ENCODE data around the gene GPR171. TPM values are rescaled to one million over a fixed set of nuclear protein-coding genes. Genes with fewer than 3 reads are reported as not detected.

GPR171 gene
- total and polyA plus RNA-seq, 2 of the 13 experiments (the other 11 are each of a cell fraction or from before 2014, with no cell fraction given): not detected

DNA sequence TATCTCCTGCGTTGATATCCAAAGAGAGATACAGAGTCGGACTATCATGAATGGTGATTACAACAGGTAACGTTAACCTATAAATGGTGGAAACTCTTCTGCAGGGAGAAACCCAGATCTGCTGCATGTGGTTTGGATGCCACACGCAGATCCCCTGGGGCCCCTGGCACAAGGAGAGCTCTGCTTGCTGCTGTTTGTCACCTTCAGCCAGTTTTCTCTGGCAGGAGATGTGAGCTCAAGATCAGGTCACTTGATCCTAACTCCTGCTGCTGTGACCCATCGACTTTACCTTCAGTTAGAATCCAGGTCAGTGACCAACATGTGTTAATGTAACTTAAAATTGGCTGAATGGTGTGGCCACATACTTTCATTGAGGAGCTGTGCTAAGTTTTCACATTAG, 23.8 kb upstream of the GPR171 start:
- H4K20me1 ChIP-seq (ENCODE audit: insufficient read depth, low read length): no peaks in the 10 kb centered on the region
- no peak overlapping the region for H3K4me3 ChIP-seq (replicated peaks in 1 of 3; ENCODE audit: insufficient read depth in 1 of 3, low read depth in 2 of 3, low read length in 3 of 3)
- ATAC-seq: no peak
- intact Hi-C loops (cut with micrococcal nuclease; ENCODE audit: unreplicated experiment): loop anchor here (1.0 kb wide), 5 partner anchors 29 to 612 kb away; no protein-coding TSS in a partner anchor
- no peaks in the 10 kb centered on the region for H3K79me2 ChIP-seq (ENCODE audit: insufficient read depth, low read length)
- H2AFZ ChIP-seq (ENCODE audit: low read length): no peak overlapping the region
- in situ Hi-C loops (cut with HindIII; ENCODE audit: extremely low pct_ligation_motif_present, low pct_unique_long_range_greater_than_20kb): loop anchor here (5.0 kb wide), 2 partner anchors 55 kb away; no protein-coding TSS in a partner anchor
- no peaks in the 10 kb centered on the region for H3K36me3 ChIP-seq (replicated peaks in 1 of 2; ENCODE audit: control insufficient read depth in 1 of 2, insufficient read depth in 2 of 2, low read length in 2 of 2)
- peaks cover 34% of the 10 kb centered on the region for H3K4me1 ChIP-seq (ENCODE audit: insufficient read depth, low read length)
- H3K27me3 ChIP-seq (ENCODE audit: control insufficient read depth in 1 of 2, insufficient read depth in 2 of 2, low read length in 2 of 2): no peaks in the 10 kb centered on the region; a peak in 1 of 5 replicates
- WGBS (ENCODE audit: low lambda C conversion rate): 94% methylated on average over 4 of the region's 5 CpGs
- H3K9ac ChIP-seq (ENCODE audit: insufficient read depth, low read depth, low read length): no peak overlapping the region
- POLR2A ChIA-PET: interaction anchor here (1.5 kb wide), 1 partner anchor 29 kb away, joined by 7 read pairs; no protein-coding TSS in a partner anchor
- BruUV-seq (replicated peaks): no TSS peak
- CTCF ChIA-PET (ENCODE audit: low intra/inter-chr PET ratio, low total read pairs): interaction anchor here (1.4 to 3.2 kb wide), 4 partner anchors 56 to 101 kb away, joined by 3 to 29 read pairs (median 8); no protein-coding TSS in a partner anchor
- no peak overlapping the region for H3K27ac ChIP-seq (ENCODE audit: extremely low read length, insufficient read depth, low read length)
- FAIRE-seq: no peak
- DNase-seq (ENCODE audit: low spot score): no peak
- H3K9me3 ChIP-seq (ENCODE audit: low read length): no peaks in the 10 kb centered on the region; the same call in 1 of the 2 replicates
- no peak overlapping the region for H3K4me2 ChIP-seq (ENCODE audit: low read depth, low read length)
- TF ChIP-seq IRX3 (CRISPR knock-in tag; IDR thresholded peaks at IDR 0.05; ENCODE audit: borderline replicate concordance, low read depth) (no peak), KDM1A (CRISPR knock-in tag; IDR thresholded peaks at IDR 0.05) (no peak), SOX5 (CRISPR knock-in tag; IDR thresholded peaks at IDR 0.05; ENCODE audit: borderline replicate concordance) (no peak), ZNF12 (CRISPR knock-in tag; IDR thresholded peaks at IDR 0.05) (no peak), ZNF879 (CRISPR knock-in tag; IDR thresholded peaks at IDR 0.05) (no peak), ERF (CRISPR knock-in tag; IDR thresholded peaks at IDR 0.05) (no peak), SNAPC2 (CRISPR knock-in tag; IDR thresholded peaks at IDR 0.05) (no peak), ISX (CRISPR knock-in tag; conservative IDR thresholded peaks at IDR 0.05) (no peak), ZNF20 (CRISPR knock-in tag; IDR thresholded peaks at IDR 0.05) (no peak), ZBTB21 (CRISPR knock-in tag; IDR thresholded peaks at IDR 0.05) (no peak), TOPORS (CRISPR knock-in tag; IDR thresholded peaks at IDR 0.05) (no peak), HCFC1 (IDR thresholded peaks at IDR 0.05; ENCODE audit: low read depth, low read length) (no peak)
- TF ChIP-seq, protein P1, sequence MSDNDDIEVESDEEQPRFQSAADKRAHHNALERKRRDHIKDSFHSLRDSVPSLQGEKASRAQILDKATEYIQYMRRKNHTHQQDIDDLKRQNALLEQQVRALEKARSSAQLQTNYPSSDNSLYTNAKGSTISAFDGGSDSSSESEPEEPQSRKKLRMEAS (IDR thresholded peaks at IDR 0.05): no peak
- TF ChIP-seq, protein P2, sequence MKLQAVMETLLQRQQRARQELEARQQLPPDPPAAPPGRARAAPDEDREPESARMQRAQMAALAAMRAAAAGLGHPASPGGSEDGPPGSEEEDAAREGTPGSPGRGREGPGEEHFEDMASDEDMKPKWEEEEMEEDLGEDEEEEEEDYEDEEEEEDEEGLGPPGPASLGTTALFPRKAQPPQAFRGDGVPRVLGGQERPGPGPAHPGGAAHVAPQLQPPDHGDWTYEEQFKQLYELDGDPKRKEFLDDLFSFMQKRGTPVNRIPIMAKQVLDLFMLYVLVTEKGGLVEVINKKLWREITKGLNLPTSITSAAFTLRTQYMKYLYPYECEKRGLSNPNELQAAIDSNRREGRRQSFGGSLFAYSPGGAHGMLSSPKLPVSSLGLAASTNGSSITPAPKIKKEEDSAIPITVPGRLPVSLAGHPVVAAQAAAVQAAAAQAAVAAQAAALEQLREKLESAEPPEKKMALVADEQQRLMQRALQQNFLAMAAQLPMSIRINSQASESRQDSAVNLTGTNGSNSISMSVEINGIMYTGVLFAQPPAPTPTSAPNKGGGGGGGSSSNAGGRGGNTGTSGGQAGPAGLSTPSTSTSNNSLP (IDR thresholded peaks at IDR 0.05; ENCODE audit: low read depth, low read length): no peak
- TF ChIP-seq, protein P3, sequence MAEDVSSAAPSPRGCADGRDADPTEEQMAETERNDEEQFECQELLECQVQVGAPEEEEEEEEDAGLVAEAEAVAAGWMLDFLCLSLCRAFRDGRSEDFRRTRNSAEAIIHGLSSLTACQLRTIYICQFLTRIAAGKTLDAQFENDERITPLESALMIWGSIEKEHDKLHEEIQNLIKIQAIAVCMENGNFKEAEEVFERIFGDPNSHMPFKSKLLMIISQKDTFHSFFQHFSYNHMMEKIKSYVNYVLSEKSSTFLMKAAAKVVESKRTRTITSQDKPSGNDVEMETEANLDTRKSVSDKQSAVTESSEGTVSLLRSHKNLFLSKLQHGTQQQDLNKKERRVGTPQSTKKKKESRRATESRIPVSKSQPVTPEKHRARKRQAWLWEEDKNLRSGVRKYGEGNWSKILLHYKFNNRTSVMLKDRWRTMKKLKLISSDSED (CRISPR knock-in tag; IDR thresholded peaks at IDR 0.05): no peak
- TF ChIP-seq, protein P4, sequence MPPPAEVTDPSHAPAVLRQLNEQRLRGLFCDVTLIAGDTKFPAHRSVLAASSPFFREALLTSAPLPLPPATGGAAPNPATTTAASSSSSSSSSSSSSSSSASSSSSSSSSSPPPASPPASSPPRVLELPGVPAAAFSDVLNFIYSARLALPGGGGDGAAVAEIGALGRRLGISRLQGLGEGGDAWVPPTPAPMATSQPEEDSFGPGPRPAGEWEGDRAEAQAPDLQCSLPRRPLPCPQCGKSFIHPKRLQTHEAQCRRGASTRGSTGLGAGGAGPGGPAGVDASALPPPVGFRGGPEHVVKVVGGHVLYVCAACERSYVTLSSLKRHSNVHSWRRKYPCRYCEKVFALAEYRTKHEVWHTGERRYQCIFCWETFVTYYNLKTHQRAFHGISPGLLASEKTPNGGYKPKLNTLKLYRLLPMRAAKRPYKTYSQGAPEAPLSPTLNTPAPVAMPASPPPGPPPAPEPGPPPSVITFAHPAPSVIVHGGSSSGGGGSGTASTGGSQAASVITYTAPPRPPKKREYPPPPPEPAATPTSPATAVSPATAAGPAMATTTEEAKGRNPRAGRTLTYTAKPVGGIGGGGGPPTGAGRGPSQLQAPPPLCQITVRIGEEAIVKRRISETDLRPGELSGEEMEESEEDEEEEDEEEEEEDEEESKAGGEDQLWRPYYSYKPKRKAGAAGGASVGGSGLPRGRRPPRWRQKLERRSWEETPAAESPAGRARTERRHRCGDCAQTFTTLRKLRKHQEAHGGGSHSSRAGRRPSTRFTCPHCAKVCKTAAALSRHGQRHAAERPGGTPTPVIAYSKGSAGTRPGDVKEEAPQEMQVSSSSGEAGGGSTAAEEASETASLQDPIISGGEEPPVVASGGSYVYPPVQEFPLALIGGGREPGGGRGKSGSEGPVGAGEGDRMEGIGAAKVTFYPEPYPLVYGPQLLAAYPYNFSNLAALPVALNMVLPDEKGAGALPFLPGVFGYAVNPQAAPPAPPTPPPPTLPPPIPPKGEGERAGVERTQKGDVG (CRISPR knock-in tag; IDR thresholded peaks at IDR 0.05; ENCODE audit: borderline replicate concordance): no peak
- TF ChIP-seq, protein P5, sequence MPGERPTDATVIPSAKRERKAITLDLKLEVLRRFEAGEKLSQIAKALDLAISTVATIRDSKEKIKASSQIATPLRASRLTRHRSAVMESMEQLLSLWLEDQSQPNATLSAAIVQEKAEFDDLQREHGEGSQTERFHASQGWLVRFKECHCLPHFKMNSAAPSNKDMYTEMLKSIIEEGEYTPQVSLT (CRISPR knock-in tag; IDR thresholded peaks at IDR 0.05; ENCODE audit: borderline replicate concordance, low read depth): no peak

Data from HepG2 (cell line).